Glomerular endothelial cell (primary cell): ENCODE data around the gene SCFD2. TPM values are rescaled to one million over a fixed set of nuclear protein-coding genes. Genes with fewer than 3 reads are reported as not detected.
"Not testable (repeated sequence)": the region's sequence is repeated elsewhere in the genome, so short reads cannot be mapped to it uniquely, and the experiment has no call there.

Source experiments
- DNase-seq: peaks from one replicate; pipeline ENCODE4 v3.0.0-alpha.2; 2011; ENCODE audit warnings: low read depth, low spot score; ENCODE audit errors: extremely low read depth
- total RNA-seq: library from RNA; depleted of rRNA; stranded (reverse); fragments of >200 nt; gene quantifications from 2 replicates; pipeline ENCODE4 v1.2.3, GENCODE V29; 2015

SCFD2 gene
- total RNA-seq, 1 donor from 2014 or later = 14.4 TPM

DNA sequence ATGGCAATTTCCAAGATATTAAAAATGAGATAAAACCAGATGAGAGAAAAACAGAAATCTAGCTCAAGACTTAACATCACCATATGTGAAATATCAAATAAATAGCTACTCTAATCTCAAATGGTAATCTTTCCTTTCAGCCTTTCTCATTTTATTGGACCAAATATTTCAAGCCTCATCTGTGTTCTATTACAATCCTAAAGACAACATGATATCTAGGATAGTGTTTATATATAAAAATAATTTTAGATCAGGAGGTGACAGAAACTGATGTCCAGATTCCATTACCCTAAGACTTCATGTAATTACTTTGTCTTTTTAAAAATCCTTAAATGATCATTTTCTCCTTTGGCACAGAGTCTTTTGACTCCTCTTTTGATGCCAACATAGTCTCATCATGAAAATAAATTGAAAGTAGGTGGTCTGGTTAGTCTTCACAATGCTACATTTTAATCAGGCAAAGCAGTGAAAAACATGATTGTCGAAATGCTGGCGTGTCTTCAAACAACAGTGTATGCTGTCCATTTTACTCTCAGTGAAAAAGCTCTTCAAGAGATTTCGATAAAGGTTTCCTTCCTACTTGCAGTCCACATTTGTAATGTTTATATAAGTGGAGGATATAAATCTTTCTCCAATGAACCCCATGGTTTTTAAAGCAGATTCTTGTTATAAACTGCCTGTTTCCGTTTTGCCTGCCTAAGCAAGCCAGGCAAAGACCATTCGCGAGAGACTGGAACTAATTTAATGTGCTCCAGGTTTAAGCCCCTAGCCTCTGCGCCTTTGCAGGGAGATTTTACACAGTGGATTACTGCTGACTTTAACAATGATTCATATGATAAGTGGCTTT, 169.8 kb downstream of the SCFD2 start:
- no peak for DNase-seq

DNA sequence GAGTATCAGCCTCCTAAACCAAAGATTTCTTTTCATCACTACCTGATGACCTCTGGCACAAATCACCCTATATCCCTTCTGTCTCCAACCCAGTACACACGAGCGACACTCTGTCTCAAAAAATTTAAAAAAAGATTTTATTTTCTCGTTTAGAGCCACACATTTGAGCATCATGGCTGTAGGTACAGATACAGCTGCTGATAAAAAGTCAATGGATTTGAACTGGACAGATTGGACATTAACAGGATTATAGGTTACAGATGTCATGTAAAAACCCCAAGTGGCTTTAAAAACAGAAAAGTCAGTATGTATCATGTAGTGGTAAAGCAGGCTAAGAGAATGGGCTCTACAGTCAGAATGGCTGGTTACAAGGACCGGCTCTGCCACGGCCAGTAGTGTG, 171.1 kb downstream of the SCFD2 start:
- no peak for DNase-seq

DNA sequence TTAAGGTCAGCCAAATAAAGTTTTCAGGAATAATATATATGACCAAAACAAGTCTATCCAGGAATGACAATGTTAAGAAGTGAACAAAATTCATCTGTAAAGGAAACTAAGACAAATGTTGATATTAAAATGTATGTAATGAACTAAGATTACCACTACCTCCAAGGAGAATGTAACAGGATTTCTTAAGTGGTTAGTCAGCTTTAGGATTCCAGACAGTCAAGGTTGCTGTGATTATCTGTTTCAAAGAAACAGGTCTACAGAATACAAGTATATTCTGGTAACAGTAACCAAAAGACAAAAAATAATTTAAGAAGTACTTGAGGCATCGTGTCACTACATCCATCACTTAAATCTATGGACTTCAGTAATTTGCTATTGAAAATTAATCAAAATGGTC, 172.8 kb downstream of the SCFD2 start:
- DNase-seq = no peak

DNA sequence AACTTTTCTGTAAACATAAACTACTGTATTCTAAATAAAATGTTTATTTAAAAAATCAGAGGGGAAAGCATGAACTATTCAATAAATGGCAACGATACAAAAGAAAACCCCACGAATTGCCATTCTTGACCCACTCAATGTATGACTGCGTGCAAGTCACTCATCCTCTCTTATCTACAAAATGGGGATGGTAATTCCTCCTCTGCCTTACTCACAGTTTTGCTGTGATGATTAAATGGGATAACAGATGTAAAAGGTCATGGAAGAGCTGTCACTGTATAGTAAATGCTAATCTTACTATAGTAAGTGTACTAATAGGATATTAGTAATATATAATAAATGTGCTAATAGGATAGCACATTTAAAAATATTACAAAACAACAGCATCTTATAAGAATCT, 173.4 kb downstream of the SCFD2 start:
- DNase-seq = no peak

DNA sequence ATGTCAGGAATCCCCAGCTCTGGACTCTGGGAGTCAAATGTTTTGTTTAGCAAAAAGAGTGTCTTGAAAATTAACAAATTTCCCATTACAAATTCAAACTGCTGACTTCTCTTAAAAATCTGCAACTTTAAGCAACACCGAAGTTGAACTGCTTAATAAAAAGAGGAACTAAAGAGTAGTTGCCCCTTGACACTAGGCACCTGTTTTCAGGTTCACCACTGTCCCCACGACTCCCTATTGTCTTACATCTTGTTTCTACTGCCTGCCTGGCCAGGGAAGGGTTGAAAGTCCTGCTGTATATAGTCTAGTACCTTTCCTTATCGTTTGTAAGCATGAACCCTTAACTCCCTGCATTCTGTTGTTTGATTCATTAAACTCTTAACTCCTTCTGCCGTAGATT, 173.9 kb downstream of the SCFD2 start:
- DNase-seq = no peak

DNA sequence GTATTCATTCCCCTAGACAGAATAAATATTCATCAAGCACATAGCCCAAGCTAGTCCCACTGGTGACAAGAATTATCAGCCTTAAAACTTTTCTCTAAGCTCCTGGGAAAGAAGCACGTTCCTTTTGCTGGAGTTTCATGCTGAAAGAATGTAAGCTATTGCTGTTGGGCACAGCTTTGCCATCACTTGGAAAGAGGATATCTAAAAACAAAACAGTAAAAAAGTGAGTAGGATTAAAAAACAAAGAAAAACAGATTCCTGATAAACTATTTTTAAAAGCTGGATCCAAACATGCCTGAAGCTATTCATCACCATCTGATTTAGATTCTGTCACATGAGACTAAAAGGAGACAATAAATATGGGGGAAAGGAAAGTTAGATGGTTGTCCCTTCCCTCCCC, 176.8 kb downstream of the SCFD2 start:
- DNase-seq = no peak

DNA sequence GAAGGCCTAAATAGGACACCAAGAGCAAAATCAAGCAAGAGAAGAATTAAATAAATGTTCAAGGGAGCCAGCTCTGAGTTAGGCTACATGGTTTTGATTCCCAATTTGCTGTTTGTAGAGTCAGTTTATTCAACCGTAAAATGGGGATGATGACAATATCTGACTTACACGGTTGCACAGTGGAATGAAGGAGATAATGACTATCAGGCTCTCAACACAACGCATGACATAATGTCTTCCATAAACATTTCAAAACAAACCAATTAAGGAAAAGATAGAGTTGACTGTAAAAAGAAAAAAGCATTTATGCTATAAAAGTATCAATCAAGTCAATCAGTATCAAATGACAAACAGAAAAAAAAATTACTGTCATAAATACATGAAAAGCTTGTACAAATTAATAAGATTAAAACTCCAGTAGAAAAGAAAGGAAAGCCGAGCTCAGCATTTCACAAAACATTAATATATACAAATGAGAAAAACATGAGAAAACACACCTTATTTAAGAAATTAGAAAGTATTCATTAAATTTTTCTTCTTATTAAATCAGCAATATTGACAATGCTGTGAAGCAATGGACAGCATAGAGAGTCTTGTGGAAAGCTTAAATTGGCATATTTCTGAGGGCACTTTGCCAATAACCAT, 179.0 kb downstream of the SCFD2 start:
- DNase-seq = no peak

DNA sequence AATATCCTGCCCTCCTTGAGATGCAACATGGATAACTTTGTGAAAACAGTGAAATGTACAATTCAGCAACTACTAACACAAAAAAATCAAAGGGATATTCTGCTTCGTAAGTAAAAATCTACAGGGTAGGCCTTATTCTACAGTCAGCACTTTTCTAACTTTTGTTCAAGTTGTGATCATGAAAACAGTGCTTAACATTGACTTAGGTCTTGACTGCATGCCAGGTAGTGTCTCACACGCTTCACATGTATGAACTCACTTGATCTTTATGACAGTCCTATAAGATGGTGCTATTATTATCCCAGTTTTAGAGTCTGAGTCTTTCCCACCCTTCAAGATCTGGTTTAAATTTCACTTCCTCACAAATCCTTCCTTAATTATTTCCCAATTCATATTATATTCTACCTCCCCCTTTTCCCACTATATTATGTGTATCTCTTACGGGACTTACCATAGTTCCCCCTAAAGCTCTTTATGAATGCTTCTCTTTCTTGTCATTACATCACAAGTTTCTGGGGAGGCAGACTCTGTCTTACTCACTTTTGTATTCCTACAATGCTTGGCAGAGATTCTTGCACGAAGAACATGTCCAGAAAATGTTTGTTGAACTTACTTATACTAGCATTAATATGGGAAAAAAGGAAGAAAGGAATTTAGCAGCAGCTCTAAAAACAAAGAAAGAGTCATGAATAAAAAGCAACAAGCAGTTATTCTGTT, 179.8 kb downstream of the SCFD2 start:
- no peak for DNase-seq

DNA sequence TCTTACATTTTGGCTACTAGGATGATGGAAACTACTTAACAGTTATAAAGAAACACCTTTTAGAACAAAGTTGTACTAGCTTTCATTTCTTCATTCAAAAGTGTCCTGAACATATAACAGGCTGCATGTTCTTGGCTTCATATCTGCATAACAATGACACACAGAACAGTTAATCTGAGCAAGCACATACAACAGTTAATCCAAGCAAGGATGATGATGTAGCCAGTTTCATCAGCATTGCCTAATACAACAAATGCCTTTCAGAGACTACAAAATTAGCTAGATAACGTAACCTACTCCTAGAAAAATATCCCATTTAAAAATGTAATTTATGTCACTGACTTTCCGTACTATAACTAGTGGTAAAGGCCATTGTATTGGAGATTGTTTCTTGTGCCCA, 182.1 kb downstream of the SCFD2 start:
- DNase-seq = no peak

DNA sequence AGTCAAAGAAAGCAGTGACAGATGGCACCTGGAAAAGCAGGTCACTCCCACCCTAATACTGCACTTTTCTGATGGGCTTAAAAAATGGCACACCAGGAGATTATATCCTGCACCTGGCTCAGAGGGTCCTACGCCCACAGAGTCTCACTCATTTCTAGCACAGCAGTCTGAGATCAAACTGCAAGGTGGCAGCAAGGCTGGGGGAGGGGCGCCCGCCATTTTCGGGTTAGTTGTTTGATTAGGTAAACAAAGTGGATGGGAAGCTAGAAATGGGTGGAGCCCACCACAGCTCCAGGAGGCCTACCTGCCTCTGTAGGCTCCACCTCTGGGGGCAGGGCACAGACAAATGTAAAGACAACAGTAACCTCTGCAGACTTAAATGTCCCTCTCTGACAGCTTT, 188.1 kb downstream of the SCFD2 start:
- not testable (repeated sequence) for DNase-seq

DNA sequence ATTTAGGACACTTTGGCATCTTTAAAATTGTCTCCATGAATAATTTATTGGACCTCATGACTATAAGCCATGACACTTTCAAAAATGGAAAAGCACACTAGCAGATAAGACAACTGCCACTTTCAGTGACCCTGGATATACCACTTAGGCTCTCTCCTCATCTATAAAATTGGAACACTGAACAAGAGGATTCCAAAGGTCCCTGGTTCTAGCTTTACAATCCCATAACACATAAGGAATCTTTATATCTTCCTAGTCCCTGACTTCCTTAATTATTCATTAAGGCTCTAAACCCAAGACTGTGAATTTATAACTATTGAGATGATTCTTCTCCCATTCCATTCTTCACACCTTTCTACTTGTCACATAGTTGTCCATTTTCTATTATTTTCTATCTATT, 190.2 kb downstream of the SCFD2 start:
- no peak for DNase-seq

DNA sequence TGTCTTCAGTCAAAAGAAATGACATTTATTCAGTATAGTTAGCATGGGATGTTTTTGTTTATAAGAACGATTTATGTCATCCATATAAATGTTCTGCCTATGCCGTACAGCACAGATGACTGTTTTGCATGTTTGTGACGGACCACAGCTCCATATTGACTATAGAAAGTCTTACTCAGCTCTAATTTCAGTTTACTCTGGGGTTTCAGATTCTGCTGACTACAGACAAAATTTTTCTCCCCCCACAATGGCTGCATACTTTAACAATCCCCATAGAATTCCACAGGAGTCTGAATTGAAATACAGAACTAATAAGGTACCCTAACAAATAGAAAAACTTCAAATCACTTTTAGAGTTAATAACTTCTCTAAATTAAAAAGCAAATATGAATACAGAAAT, 191.0 kb downstream of the SCFD2 start:
- no peak for DNase-seq

DNA sequence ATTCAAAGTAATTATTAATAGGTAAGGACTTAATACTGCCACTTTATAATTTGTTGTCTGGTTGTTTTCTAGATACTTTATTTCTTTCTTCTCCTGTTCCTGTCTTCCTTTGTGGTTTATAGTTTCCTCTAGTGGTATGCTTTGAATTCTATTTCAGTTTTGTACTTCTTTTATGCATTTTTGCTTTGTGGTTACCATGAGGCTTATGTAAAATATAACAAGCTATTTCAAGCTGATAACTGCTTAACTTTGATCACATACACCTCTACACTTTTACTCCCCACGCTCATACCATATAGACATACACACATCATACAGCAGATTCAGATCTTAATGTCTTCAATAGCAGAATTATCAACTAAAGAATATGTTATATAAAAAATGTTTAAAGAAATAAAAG, 192.3 kb downstream of the SCFD2 start:
- DNase-seq = no peak

DNA sequence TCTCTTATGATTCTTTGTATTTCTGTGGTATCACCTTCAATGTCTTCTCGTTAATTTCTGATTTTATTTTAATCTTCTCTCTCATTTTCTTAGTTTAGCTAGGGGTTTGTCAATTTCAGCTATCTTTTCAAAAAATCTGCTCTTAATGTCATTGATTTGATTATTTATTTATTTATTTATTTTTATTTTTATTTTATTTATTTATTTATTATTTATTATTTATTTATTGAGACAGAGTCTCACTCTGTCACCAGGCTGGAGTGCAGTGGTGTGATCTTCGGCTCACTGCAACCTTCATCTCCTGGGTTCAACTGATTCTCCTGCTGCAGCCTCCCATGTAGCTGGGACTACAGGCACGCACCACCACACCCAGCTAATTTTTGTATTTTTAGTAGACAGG, 194.1 kb downstream of the SCFD2 start:
- DNase-seq = no peak

DNA sequence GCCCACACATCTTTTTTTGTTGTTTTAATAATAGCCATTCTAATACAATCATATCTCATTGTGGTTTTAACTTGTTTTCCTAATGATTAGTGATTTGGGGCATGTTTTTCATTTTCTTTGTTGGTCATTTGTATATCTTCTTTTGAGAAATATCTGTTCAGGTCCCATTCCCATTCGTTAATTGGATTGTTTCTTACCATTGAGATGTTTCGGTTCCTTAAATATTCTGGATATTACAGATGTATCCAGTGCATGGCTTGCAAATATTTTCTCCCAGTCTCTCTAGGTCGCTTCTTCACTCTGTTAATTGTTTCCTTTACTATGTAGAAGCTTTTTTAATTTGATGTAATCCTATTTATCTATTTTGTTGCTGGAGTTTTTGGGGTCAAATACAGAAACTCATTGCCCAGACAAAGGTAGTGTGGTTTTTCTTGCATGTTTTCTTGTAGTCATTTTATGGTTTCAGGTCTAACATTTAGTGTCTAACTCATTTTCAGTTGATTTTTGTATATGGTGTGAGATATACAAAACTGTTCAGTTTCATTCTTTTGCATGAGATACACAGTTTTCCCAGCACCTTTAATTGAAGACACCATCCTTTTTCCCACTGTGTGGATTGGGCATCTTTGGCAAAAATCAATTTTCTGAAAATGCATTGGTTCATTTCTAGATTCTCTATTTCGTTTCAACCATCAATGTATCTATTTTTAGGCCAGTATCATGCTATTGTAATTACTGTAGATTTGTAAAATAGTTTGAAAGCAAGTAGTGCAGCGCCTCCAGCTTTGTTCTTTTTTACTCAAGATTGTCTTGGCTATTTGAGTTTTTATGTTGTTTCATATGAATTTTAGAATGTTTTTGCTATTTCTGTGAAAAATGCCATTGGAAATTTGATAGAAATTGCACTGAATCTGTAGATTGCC, 195.9 kb downstream of the SCFD2 start:
- no peak for DNase-seq

DNA sequence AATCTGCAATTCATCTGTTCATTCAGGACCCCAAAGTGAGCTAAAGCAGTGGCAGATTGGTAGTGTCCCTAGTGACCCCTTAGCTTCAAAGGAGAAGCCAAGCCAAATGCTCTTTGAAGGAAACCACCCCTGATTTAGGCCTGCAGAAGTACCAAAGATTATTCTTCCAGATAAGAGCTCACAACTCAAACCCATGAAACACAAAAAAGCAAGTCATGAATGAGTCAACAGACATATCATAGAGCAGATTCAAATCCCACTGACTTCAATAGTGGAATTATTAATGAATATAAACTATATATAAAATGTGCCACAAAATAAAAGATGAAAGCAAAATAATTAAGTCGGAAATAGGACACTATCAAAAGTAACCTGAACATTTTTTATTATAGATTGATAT, 197.6 kb downstream of the SCFD2 start:
- DNase-seq = no peak

DNA sequence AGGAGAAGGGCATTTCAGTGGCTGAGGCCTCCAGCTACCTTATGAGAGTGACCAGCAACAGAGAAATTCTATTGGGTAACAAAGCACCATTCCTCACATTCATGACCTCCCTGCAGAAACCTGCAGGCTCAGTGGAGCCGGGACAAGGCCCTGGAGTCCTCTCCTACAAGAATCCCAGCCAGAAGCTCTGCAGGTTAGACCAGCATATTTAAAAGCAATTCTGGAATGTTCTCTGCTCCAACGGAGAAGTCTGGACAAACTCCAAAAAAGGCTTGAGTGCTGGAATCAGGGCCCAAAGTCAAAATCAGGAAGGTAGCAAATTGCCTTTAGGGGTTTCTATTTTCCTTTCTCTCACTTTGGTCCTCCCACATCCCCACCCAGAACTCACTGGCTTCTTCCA, 202.9 kb downstream of the SCFD2 start:
- DNase-seq = no peak

DNA sequence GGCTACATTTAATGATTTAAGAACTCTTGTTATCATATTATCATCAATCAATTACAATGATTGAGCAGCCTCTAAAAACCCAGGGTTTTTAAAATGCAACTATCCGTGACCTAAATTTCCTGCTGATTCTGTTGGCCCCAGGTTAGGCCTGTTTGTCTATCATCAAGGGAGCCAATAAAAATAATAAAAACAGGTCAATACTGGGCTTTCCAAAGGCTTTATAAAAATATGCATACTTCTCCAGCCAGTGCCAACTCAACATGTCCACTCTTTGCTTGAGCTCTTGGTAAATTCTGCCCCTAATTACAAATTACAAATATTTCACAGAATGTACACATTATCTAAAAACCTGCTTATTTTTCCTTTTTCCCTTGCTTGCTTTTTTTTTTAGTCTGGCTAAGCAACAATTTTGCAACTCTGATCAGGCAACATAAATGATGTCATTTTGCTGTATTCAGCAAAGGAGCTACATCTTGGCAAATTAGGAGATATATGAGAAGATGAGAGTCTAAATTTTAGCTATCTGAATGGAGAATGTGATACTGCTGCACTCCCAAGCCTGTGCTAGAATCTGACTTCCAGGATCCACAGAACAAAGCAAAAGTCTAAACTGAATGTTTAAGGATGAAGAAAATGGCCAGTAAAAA, 204.0 kb downstream of the SCFD2 start:
- no peak for DNase-seq

DNA sequence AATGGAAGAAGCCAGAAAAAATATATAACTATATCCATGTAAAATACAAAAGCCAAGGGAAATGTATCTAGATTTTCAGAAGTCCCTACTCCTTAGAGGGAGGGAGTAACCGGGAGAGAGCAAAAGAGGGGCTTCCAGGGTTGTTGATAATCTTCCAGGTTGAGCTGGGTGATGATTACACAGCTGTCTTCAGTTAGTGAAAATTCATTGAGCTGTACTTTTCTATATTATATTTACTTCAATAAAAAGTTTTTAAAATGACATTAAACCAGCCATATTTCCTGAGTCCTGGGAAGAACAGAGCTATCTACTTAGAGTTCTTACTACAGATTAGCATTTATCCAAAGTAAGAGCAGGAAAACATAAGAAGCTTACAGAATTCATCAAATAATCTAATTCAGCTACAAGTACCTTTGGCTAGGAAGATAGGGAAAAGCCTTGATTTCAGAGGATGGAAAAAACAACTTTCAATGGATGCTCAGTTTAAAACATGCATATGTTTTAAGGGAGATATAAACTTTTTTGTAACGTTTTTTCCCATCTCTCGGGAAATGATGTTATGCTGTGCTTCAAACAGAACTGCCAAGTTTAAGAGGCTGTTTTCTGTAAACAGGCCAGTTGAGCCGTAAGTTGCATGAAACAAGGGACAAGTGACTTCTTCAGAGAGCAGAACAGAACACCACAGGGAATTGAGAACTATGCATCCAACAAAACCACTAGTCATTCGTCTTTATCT, 204.6 kb downstream of the SCFD2 start:
- no peak for DNase-seq

DNA sequence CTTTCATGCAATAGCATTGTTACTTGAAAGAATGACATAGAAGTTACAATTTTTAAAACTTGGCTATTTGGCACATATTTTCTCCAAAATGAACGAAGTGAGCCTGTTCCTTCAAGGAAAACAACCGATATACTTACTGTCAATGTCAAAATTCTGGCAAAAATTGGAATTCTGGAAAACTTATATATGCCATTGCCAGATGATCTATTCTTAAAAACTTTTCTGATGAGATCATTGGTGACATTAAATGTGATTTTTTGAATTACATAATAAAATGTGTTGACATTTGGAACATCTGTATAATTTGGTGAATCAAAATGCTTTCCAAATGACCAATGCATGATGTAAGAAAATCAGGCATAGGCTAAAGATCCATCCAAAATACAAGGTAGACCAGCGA, 209.0 kb downstream of the SCFD2 start:
- no peak for DNase-seq
